HEK293T (cell line): ENCODE results near the gene WDR37.

ENCODE experiments used
- CTCF ChIA-PET: fragments of 350-600 bp; formaldehyde crosslinking; extraction: SDS; loops from one replicate; lab custom pipeline; 2021; ENCODE audit warnings: antibody characterized with exemption, inconsistent platforms; lab: Yijun Ruan, JAX
- POLR2A ChIA-PET: fragments of 350-600 bp; formaldehyde crosslinking; extraction: SDS; loops from one replicate; lab custom pipeline; 2020; ENCODE audit warnings: antibody characterized with exemption, inconsistent platforms; lab: Yijun Ruan, JAX
- DNase-seq: peaks from one replicate; pipeline ENCODE4 v3.0.0; 2012; ENCODE audit warnings: mixed read lengths; ENCODE audit errors: extremely low spot score
- ARNT ChIP-seq: fragments of 450-650 bp; IDR thresholded peaks from 2 replicates; pipeline ENCODE4 v1.6.1; 2017; ENCODE audit warnings: mild to moderate bottlenecking
- BHLHE40 ChIP-seq: fragments of 450-650 bp; IDR thresholded peaks from 2 replicates; pipeline ENCODE4 v1.6.1; 2016; ENCODE audit warnings: mild to moderate bottlenecking, moderate library complexity, borderline replicate concordance
- CTBP1 ChIP-seq: fragments of 450-650 bp; IDR thresholded peaks from 2 replicates; pipeline ENCODE4 v1.6.1; 2016; ENCODE audit warnings: borderline replicate concordance
- ELF4 ChIP-seq: fragments of 450-650 bp; IDR thresholded peaks from 2 replicates; pipeline ENCODE4 v1.6.1; 2017; ENCODE audit warnings: antibody characterized with exemption
- FOXA1 ChIP-seq: fragments of 450-650 bp; IDR thresholded peaks from 2 replicates; pipeline ENCODE4 v1.6.1; 2016; ENCODE audit warnings: mild to moderate bottlenecking
- FOXK2 ChIP-seq: fragments of 450-650 bp; IDR thresholded peaks from 2 replicates; pipeline ENCODE4 v1.6.1; 2016; ENCODE audit warnings: mild to moderate bottlenecking
- FOXM1 ChIP-seq: fragments of 450-650 bp; IDR thresholded peaks from 2 replicates; pipeline ENCODE4 v1.6.1; 2017; ENCODE audit warnings: mild to moderate bottlenecking, borderline replicate concordance
- HDGF ChIP-seq: fragments of 450-650 bp; IDR thresholded peaks from 2 replicates; pipeline ENCODE4 v1.6.1; 2017; ENCODE audit warnings: antibody characterized with exemption, borderline replicate concordance
- L3MBTL2 ChIP-seq: fragments of 450-650 bp; conservative IDR thresholded peaks from 2 replicates; pipeline ENCODE4 v1.6.1; 2016; ENCODE audit warnings: mild to moderate bottlenecking
- LEF1 ChIP-seq: fragments of 450-650 bp; IDR thresholded peaks from 2 replicates; pipeline ENCODE4 v1.6.1; 2017; ENCODE audit warnings: mild to moderate bottlenecking, borderline replicate concordance
- NFRKB ChIP-seq: fragments of 450-650 bp; IDR thresholded peaks from 2 replicates; pipeline ENCODE4 v1.6.1; 2016; ENCODE audit warnings: mild to moderate bottlenecking, moderate library complexity
- SP1 ChIP-seq: fragments of 450-650 bp; IDR thresholded peaks from 2 replicates; pipeline ENCODE4 v1.6.1; 2017
- SUZ12 ChIP-seq: fragments of 450-650 bp; IDR thresholded peaks from 2 replicates; pipeline ENCODE4 v1.6.1; 2016; ENCODE audit warnings: mild to moderate bottlenecking
- TARDBP ChIP-seq: fragments of 450-650 bp; IDR thresholded peaks from 2 replicates; pipeline ENCODE4 v1.6.1; 2016
- ZNF384 ChIP-seq: fragments of 450-650 bp; IDR thresholded peaks from 2 replicates; pipeline ENCODE4 v1.6.1; 2016
- TF ChIP-seq, protein P1 (sequence below): fragments of 450-650 bp; IDR thresholded peaks from 2 replicates; pipeline ENCODE4 v1.6.1; 2016

The WDR37 gene

DNA sequence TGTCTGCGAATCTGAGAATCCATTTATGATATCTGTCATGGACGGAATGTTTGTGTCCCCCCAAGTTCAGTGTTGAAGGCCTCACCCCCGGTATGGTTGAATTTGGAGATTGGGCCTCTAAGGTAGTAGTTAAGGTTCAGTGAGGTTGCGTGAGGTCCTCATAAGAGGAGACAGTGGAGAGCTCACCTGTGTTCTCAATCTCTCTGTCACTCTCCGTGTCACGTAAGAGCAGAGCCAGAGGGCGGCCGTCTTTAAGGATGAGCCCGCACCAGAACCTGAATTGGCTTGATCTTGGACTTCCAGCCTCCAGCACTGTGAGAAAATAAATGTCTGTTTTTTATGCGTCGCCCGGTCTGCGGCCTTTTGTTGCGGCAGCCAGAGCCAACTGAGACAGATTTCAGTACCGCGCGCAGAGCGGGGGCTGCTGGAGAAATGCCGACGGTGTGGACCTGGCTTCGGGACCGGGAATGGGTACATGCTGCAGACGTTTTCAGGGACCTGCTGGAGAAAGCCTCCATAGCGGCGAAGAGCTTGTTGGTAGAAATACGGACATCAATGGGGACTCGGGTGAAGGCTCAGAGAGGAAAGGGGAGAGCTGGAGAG, 40.2 kb downstream of the WDR37 start:
- POLR2A ChIA-PET, result interaction anchor here (1.2 kb wide), 1 partner anchor 9 kb away, joined by 5 read pairs; no protein-coding TSS in a partner anchor
- CTCF ChIA-PET, result no interaction called here
- DNase-seq, result no peak
- TF ChIP-seq L3MBTL2 (no peak), CTBP1 (no peak), LEF1 (no peak), TARDBP (no peak), HDGF (no peak), BHLHE40 (no peak)
- TF ChIP-seq, protein P1, sequence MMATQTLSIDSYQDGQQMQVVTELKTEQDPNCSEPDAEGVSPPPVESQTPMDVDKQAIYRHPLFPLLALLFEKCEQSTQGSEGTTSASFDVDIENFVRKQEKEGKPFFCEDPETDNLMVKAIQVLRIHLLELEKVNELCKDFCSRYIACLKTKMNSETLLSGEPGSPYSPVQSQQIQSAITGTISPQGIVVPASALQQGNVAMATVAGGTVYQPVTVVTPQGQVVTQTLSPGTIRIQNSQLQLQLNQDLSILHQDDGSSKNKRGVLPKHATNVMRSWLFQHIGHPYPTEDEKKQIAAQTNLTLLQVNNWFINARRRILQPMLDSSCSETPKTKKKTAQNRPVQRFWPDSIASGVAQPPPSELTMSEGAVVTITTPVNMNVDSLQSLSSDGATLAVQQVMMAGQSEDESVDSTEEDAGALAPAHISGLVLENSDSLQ, result no peak

DNA sequence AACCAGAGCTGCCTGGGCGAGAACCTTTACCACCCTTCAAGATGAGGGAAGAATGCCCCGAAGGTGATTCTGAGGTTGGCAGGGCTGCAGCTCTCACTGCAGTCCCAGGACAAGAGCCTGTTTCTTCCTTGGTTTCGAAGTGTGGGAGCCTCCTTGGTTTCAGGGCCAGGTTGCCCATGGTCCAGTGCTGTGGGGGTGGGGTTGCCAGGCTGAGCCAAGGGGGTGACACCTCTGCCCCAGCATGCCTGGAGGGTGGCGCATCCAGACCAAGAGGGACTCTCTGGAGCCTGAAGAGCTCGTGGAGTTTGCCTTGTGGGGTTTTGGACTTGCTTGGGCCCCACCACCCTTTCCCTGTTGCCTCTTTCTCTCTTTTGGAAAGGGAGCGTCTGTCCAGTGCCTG, 41.3 kb downstream of the WDR37 start:
- ChIA-PET CTCF (no interaction called here), POLR2A (interaction anchor here (1.2 kb wide), 1 partner anchor 10 kb away, joined by 5 read pairs; no protein-coding TSS in a partner anchor)
- no peak for TF ChIP-seq NFRKB
- no peak for TF ChIP-seq SUZ12
- TF ChIP-seq LEF1, result no peak
- TF ChIP-seq L3MBTL2, result no peak
- TF ChIP-seq BHLHE40, result no peak
- no peak for TF ChIP-seq HDGF
- no peak for TF ChIP-seq FOXM1
- TF ChIP-seq, protein P1, result no peak
- TF ChIP-seq TARDBP, result no peak
- no peak for TF ChIP-seq FOXA1
- no peak for TF ChIP-seq CTBP1
- no peak for TF ChIP-seq ZNF384
- no peak for TF ChIP-seq ELF4
- no peak for TF ChIP-seq FOXK2
- no peak for TF ChIP-seq ARNT
- no peak for TF ChIP-seq SP1
- DNase-seq, result no peak

DNA sequence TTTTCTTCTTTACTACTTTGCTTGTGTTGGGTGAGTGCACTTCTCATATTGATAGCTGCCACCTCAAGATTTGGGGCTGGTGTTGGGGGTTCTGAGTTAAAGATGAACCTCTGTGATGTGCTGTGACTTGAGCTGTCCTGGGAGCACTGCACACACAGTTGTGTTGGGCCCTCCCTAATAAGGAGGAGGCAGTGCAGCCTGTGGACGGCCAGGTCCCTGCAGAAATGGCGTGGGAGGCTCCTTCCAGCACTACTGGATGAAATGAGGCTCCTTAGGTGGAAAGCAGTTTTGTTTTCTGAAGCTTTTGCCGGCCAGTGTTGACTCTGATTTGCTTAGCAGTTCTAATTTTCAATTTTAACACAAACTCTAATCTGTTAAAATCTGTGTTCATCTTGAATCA, 44.0 kb downstream of the WDR37 start:
- ChIA-PET POLR2A (no interaction called here), CTCF (no interaction called here)
- DNase-seq, result no peak
- no peak for TF ChIP-seq NFRKB
- TF ChIP-seq LEF1, result no peak
- no peak for TF ChIP-seq CTBP1
- no peak for TF ChIP-seq SUZ12
- TF ChIP-seq L3MBTL2, result no peak
- TF ChIP-seq ARNT, result no peak
- TF ChIP-seq SP1, result no peak
- TF ChIP-seq, protein P1, result no peak
- no peak for TF ChIP-seq BHLHE40
- no peak for TF ChIP-seq HDGF
- no peak for TF ChIP-seq TARDBP
- TF ChIP-seq FOXA1, result no peak
- no peak for TF ChIP-seq ZNF384
- TF ChIP-seq FOXK2, result no peak
- no peak for TF ChIP-seq FOXM1
- no peak for TF ChIP-seq ELF4

DNA sequence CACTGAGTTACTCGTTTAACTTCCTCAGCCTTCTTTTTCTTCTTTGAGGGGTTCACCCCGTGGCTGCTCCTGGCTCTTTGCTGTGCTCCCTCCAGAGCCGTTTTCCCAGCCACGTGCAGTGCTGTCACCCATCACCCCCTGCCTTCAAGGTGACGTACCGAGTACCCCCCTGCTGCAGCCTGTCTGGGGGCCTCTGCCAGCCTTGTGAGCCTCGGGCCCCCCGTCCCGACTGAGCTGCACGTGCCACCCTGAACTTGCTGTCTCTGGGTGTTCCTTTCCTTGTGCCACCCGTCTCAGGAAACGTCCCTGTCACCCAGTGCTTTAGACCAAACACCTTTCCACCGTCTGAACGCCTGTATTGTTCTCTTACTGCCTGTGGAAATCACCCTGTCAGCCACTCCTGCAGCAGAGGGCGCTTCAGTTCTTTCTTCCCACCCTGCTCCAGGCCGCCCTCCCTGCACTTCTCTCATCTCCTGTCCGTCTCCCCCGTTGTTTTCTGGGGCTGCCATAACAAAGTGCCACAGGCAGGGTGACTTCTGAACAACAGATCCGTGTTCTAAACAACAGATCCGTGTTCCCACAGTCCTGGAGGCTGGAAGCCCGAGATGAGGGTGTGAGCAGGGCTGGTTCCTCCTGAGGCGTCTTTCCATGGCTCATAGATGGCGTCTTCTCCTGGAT, 44.6 kb downstream of the WDR37 start:
- no peak for DNase-seq
- ChIA-PET CTCF (no interaction called here), POLR2A (no interaction called here)
- TF ChIP-seq FOXM1, result no peak
- no peak for TF ChIP-seq NFRKB

DNA sequence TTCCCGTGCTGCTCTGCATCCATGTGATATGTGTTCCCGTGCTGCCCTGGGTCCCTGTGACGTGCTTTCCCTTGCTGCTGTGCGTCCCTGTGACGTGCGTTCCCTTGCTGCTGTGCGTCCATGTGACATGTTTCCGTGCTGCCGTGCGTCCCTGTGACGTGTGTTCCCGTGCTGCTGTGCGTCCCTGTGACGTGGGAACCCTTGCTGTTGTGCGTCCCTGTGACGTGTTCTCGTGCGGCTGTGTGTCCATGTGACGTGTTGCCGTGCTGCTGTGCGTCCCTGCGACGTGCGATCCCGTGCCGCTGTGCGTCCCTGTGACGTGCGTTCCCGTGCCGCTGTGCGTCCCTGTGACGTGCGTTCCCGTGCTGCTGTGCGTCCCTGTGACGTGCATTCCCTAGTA, 45.8 kb downstream of the WDR37 start:
- POLR2A ChIA-PET, result no interaction called here
- CTCF ChIA-PET, result no interaction called here
- TF ChIP-seq L3MBTL2 (no peak), NFRKB (no peak), SP1 (no peak), SUZ12 (no peak), LEF1 (no peak), FOXA1 (no peak), TARDBP (no peak), ARNT (no peak), FOXM1 (no peak), CTBP1 (no peak), BHLHE40 (no peak), FOXK2 (no peak), ZNF384 (no peak)
- TF ChIP-seq, protein P1, result no peak
- DNase-seq, result no peak
